G401.6 (cell line): ENCODE data around the gene BTNL8.

Experiments
- FAIRE-seq: peaks from 2 replicates; lab custom pipeline; 2012; peaks lifted over from hg19 to GRCh38; lab: Jason Lieb, UNC

The BTNL8 gene

DNA sequence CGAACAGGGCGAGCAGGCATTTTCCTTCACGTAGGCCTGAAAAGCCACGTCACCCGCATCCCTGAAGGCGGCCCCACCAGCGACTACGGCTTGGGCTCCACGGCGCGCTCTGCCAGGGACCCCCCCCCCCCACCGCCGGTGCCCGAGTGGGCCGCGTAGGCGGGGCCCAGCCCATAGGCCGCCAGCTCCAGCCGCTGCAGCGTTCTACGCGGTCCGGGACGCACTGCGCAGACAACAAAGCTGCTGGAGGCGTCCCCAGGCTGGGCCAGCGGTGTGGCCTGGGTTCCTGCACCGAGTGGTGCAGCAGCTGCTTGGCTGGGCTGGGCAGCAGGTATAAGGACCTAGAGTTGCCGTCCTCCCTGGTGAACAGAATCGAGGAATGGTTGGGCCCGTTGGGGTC is 71.4 kb downstream of the BTNL8 start:
- FAIRE-seq: no peak

DNA sequence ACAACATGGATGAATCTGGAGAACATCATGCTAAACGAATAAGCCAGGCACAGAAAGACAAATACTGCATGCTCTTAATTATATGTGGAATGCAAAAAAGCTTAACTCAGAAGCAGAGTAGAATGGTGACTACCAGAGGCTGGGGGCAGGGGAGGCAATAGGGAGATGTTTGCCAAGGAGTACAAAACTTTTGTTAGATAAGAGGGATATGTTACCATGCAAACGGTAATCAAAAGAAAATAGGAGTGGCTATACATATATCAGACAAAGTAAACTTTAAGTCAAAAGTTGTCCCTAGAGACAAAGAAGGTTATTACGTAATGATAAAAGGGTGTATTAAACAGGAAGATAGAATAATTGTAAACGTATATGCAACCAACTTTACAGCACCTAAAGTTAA is 71.9 kb downstream of the BTNL8 start:
- no peak for FAIRE-seq

GRCh38 chr5:180974612-180975315 is 75.8 kb downstream of the BTNL8 start:
- no peak for FAIRE-seq

GRCh38 chr5:180975338-180975737 is 76.4 kb downstream of the BTNL8 start:
- no peak for FAIRE-seq

GRCh38 chr5:180976518-180976917 is 77.6 kb downstream of the BTNL8 start:
- FAIRE-seq: no peak

DNA sequence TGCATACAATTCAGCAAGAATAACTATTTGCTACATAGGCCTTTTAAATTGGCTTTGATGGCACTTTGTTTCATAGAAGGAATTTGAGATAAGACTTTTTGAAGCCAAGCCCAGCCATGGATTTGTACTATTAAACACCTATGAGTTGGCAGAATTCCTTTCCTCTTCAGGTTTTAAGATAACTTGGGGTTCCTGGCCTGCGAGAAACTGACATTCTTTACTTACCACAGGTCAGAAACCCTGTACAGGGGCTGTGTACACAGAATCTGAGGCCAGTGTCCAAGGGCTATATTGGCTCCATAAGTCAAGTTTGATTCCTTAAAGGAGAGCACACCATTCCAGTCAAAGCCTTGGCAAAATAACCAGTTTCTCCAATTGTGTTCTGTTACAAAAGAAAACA is 78.9 kb downstream of the BTNL8 start:
- no peak for FAIRE-seq

GRCh38 chr5:180982008-180982741 is 83.2 kb downstream of the BTNL8 start:
- no peak for FAIRE-seq

- no peak for FAIRE-seq
Measured at GRCh38 chr5:180988016-180988415, 89.1 kb downstream of the BTNL8 start.

- FAIRE-seq: no peak
Measured at GRCh38 chr5:180988592-180988991, 89.6 kb downstream of the BTNL8 start, which contains the start of gene BTNL3. Gene BTNL3, plus strand, starts transcription at chr5:180988846. Its CDS starts 183 bp downstream, at chr5:180989029.

DNA sequence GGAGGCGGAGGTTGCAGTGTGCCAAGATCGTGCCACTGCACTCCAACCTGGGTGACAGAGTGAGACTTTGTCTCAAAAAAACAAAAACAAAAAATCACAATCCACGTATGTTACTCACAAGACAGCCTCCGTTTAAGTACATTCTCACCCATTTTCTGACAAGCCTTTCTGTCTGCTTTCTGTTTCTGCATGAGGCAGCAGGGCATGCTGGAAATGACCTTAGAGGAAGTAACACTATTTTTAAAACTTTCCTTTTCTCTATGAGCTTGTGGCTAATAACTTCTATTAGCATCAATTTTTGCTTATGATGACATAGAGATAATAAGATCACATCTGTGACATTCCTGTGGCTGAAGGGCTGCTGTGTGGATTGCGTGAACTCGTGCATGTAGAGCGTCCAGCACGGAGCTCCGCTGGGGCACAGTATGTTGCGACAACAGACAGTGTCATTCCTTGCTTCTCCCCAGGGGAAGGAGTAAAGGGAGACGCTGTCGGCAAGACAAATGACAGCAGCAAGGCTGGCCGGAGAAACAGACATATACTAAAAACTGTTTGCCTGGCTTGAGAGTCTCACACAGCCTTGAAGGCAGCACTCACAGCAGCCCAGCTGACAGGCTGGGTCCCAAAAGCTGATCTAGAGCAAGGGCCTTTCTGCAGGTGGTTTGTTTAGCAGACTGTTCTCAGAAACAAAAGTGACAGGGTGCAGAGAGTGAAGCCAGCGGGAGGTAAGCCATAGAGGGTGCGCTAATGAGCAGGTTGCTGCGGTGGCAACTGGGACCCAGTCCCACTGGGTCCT is 91.3 kb downstream of the BTNL8 start:
- no peak for FAIRE-seq

DNA sequence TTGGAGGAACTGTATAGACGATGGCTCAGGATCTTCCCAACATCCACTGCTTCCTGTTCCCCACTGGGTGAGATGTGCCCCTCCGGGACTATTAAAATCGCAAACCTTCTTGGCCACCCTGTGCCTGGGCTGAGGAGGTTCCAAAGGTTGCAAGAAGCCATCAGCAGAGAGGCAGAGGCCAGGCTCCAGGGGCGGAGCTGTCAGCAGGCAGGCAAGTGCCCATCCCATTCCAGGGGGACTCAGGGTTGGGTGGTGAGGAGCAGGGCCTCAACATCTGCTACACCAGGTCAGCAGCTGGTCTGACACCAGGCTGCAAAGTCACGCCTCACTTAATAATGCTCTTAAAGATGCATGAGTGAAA is 91.9 kb downstream of the BTNL8 start:
- no peak for FAIRE-seq
